GM12878 (cell line): Measurements from ENCODE around the gene FAM181B. TPM values are rescaled to one million over a fixed set of nuclear protein-coding genes. Genes with fewer than 3 reads are reported as not detected.

Experiments
- ATAC-seq: fragments of 200-7000 bp; cut with Tn5 transposase; 3 replicates; pipeline ENCODE4 v1.9.1; 2020; ENCODE audit warnings: mild to moderate bottlenecking, moderate library complexity
- BruUV-seq: library from RNA; stranded (reverse); fragments of 400-500 nt; replicated peaks from 2 replicates; lab custom pipeline; 2021; lab: Mats Ljungman, UMichigan
- CTCF ChIA-PET: fragments of 300-600 bp; sonication (Branson Sonifier 250); formaldehyde crosslinking; extraction: SDS; loops from one replicate; lab custom pipeline; 2021; ENCODE audit warnings: inconsistent platforms; lab: Yijun Ruan, JAX
- POLR2A ChIA-PET: fragments of 350-600 bp; formaldehyde crosslinking; extraction: SDS; loops from one replicate; lab custom pipeline; 2021; ENCODE audit warnings: inconsistent platforms; lab: Charles Lee
- RAD21 ChIA-PET: fragments of 300-600 bp; sonication (Branson Sonifier 250); formaldehyde crosslinking; loops from one replicate; lab custom pipeline; 2023; ENCODE audit warnings: antibody characterized with exemption; ENCODE audit not compliant: unreplicated experiment; lab: Charles Lee
- SMC1A ChIA-PET: fragments of 300-600 bp; sonication (Branson Sonifier 250); formaldehyde crosslinking; loops from one replicate; lab custom pipeline; 2023; ENCODE audit not compliant: unreplicated experiment, uncharacterized antibody; lab: Charles Lee
- DNase-seq: peaks from one replicate; pipeline ENCODE4 v3.0.0-alpha.2; 2011; ENCODE audit warnings: low read depth, low spot score
- FAIRE-seq: peaks from 3 replicates; lab custom pipeline; 2011; peaks lifted over from hg19 to GRCh38; lab: Jason Lieb, UNC
- H2AFZ ChIP-seq: 2 replicates; pipeline ENCODE4 v1.6.0; 2011; ENCODE audit warnings: low read depth, low read length, control low read depth; ENCODE audit not compliant: control insufficient read depth
- H3K27ac ChIP-seq: 2 replicates; pipeline ENCODE4 v1.5.1; 2011; ENCODE audit warnings: control low read depth; ENCODE audit not compliant: control insufficient read depth, insufficient read depth
- H3K27me3 ChIP-seq, 2 experiments: replicated peaks in 1 of 2; 2 replicates each; pipeline versions ENCODE4 v1.6.0 to v1.6.1; 2011; ENCODE audit warnings: low read length in 1 of 2; ENCODE audit not compliant: control insufficient read depth in 2 of 2, insufficient read depth in 2 of 2
- H3K36me3 ChIP-seq, 2 experiments: 2 replicates each; pipeline ENCODE4 v1.5.1; 2011; ENCODE audit warnings: low read length in 1 of 2; ENCODE audit not compliant: control insufficient read depth in 2 of 2, insufficient read depth in 2 of 2
- H3K4me1 ChIP-seq: 2 replicates; pipeline ENCODE4 v1.6.1; 2011; ENCODE audit warnings: mild to moderate bottlenecking, low read length, moderate library complexity, mixed read lengths; ENCODE audit not compliant: control insufficient read depth, insufficient read depth
- H3K4me2 ChIP-seq: 2 replicates; pipeline ENCODE4 v1.6.0; 2011; ENCODE audit warnings: control low read depth; ENCODE audit not compliant: control insufficient read depth, insufficient read depth
- H3K4me3 ChIP-seq: fragments of 200-600 bp; sonication (generic); 2 replicates; pipeline ENCODE4 v1.5.1; 2016
- H3K79me2 ChIP-seq: 2 replicates; pipeline ENCODE4 v1.6.0; 2011; ENCODE audit warnings: low read length; ENCODE audit not compliant: control insufficient read depth, insufficient read depth
- H3K9ac ChIP-seq: 2 replicates; pipeline ENCODE4 v1.8.0; 2011; ENCODE audit warnings: low read length, control low read depth, mixed read lengths; ENCODE audit not compliant: control insufficient read depth, insufficient read depth
- H3K9me3 ChIP-seq: replicated peaks from 3 replicates; pipeline ENCODE4 v1.5.1; 2011; ENCODE audit warnings: mild to moderate bottlenecking, low read length; ENCODE audit not compliant: control insufficient read depth, insufficient read depth
- H4K20me1 ChIP-seq: 2 replicates; pipeline ENCODE4 v1.6.0; 2011; ENCODE audit not compliant: control insufficient read depth, insufficient read depth
- CTCF ChIP-seq, 3 experiments: IDR thresholded peaks in 2 of 3; conservative IDR thresholded peaks in 1 of 3; 2 replicates each; pipeline ENCODE4 v1.5.1; 2011; ENCODE audit warnings: low read depth in 3 of 3, low read length in 3 of 3, mild to moderate bottlenecking in 3 of 3, control low read depth in 2 of 3, moderate library complexity in 2 of 3, inconsistent platforms in 1 of 3, mixed read lengths in 1 of 3; ENCODE audit not compliant: control insufficient read depth in 2 of 3, insufficient read depth in 1 of 3; ENCODE audit errors: extremely low read depth in 1 of 3
- ETV6 ChIP-seq, 2 experiments: fragments of 450-650 bp in 1 of 2; IDR thresholded peaks in 1 of 2; conservative IDR thresholded peaks in 1 of 2; 2 replicates each; pipeline ENCODE4 v1.6.1; 2014; ENCODE audit warnings: antibody characterized with exemption in 1 of 2, borderline replicate concordance in 1 of 2, low read depth in 1 of 2, mild to moderate bottlenecking in 1 of 2, moderate library complexity in 1 of 2
- PRDM15 ChIP-seq: fragments of 450-650 bp; formaldehyde crosslinking; IDR thresholded peaks from 2 replicates; pipeline ENCODE4 v1.4.0; 2020; ENCODE audit warnings: mild to moderate bottlenecking, moderate library complexity
- RAD21 ChIP-seq: IDR thresholded peaks from 2 replicates; pipeline ENCODE4 v1.6.1; 2011; ENCODE audit warnings: mild to moderate bottlenecking, low read depth, low read length, moderate library complexity; ENCODE audit not compliant: insufficient read depth
- RUNX3 ChIP-seq: IDR thresholded peaks from 2 replicates; pipeline ENCODE4 v1.6.1; 2012; ENCODE audit warnings: low read length, inconsistent platforms
- SMC3 ChIP-seq: IDR thresholded peaks from 2 replicates; pipeline ENCODE4 v1.6.1; 2011; ENCODE audit warnings: low read length, improper control_type of control experiment, borderline replicate concordance
- ZNF207 ChIP-seq: fragments of 450-650 bp; IDR thresholded peaks from 2 replicates; pipeline ENCODE4 v1.6.1; 2014; ENCODE audit warnings: antibody characterized with exemption, mild to moderate bottlenecking, borderline replicate concordance
- ZNF592 ChIP-seq: fragments of 450-650 bp; IDR thresholded peaks from 2 replicates; pipeline ENCODE4 v1.6.1; 2017; ENCODE audit warnings: mild to moderate bottlenecking, moderate library complexity
- WGBS: methylation state at CpG from one replicate; pipeline ENCODE4 v1.1.6; 2016; ENCODE audit warnings: low lambda C conversion rate; ENCODE audit not compliant: insufficient replicate concordance, insufficient coverage; ENCODE audit errors: missing lambda C conversion rate; 5-methylcytosine and 5-hydroxymethylcytosine counted together
- in situ Hi-C: fragments of 300-500 bp; cut with MboI; formaldehyde crosslinking; loops from 9 replicates; pipeline ENCODE4 v1.14.3; 2018; ENCODE audit warnings: mixed read lengths
- intact Hi-C: fragments of 100-400 bp; cut with micrococcal nuclease; formaldehyde crosslinking; loops from one replicate; pipeline ENCODE4 v1.14.2; 2022; ENCODE audit not compliant: unreplicated experiment
- polyA plus RNA-seq, 11 experiments: library from polyadenylated mRNA; depleted of rRNA in 4 of 11; unstranded in 6 of 11; stranded (reverse) in 5 of 11; fragments of >200 nt; fragmentation: Nextera tagmentation in 4 of 11; fragmentation: Illumina TruSeq in 1 of 11; extraction: Ambion mirVana in 4 of 11; extraction: Trizol in 1 of 11; gene quantifications; 1 replicate in 1 of 11; 2 replicates in 10 of 11; pipeline versions ENCODE4 v1.2.1 to v1.2.3, GENCODE V29; 2011 to 2016; ENCODE audit warnings: inconsistent platforms in 2 of 11, missing spikeins in 2 of 11, low read depth in 1 of 11
- total RNA-seq, 4 experiments: library from RNA; depleted of rRNA in 3 of 4; stranded (reverse); fragments of >200 nt in 3 of 4; fragmentation: Illumina TruSeq in 1 of 4; extraction: Trizol in 1 of 4; gene quantifications; 2 replicates each; pipeline versions ENCODE4 v1.2.1 to v1.2.3, GENCODE V29; 2013 to 2021

The FAM181B gene
- total and polyA plus RNA-seq, 10 of the 15 experiments (the other 5 are each of a cell fraction or from before 2014, with no cell fraction given): not detected

- no peaks in the 10 kb centered on the region for H3K27me3 ChIP-seq
- in situ Hi-C loops: no loop called here
- intact Hi-C loops: loop anchor here (1.0 to 5.0 kb wide), 2 partner anchors 146 to 1104 kb away; no protein-coding TSS in a partner anchor
- no peaks in the 10 kb centered on the region for H3K79me2 ChIP-seq
- ChIA-PET POLR2A (no interaction called here), CTCF (interaction anchor here (0.7 to 4.6 kb wide), 19 partner anchors 10 to 1102 kb away, joined by 3 to 18 read pairs (median 6); no protein-coding TSS in a partner anchor), SMC1A (interaction anchor here (0.6 to 1.5 kb wide), 4 partner anchors 57 to 1081 kb away, joined by 3 to 4 read pairs (median 3); no protein-coding TSS in a partner anchor), RAD21 (interaction anchor here (1.2 to 1.7 kb wide), 2 partner anchors 34 to 149 kb away, joined by 4 read pairs; no protein-coding TSS in a partner anchor)
- no peak overlapping the region for H3K4me3 ChIP-seq
- no TSS peak for BruUV-seq
- DNase-seq (no peak), FAIRE-seq (peak; percentile 87), ATAC-seq (peak; percentile 75)
- H3K36me3 ChIP-seq: no peaks in the 10 kb centered on the region
- no peaks in the 10 kb centered on the region for H3K9me3 ChIP-seq
- H3K9ac ChIP-seq: no peak overlapping the region
- H3K27ac ChIP-seq: no peak overlapping the region
- 33% methylated on average over 5 of the region's 5 CpGs for WGBS
- H3K4me2 ChIP-seq: no peak overlapping the region
- no peak overlapping the region for H2AFZ ChIP-seq
- H3K4me1 ChIP-seq: no peaks in the 10 kb centered on the region
- peak; percentile 72 to 75 (median 73) for TF ChIP-seq CTCF (IDR thresholded peaks at IDR 0.05 in 2 of 3, conservative IDR thresholded peaks at IDR 0.05 in 1 of 3; ENCODE audit: control insufficient read depth in 2 of 3, extremely low read depth in 1 of 3, insufficient read depth in 1 of 3, low read depth in 3 of 3, low read length in 3 of 3)
- TF ChIP-seq ETV6 (conservative IDR thresholded peaks at IDR 0.05 in 1 of 2, IDR thresholded peaks at IDR 0.05 in 1 of 2; ENCODE audit: borderline replicate concordance in 1 of 2, low read depth in 1 of 2): no peak
- TF ChIP-seq RUNX3: no peak
- TF ChIP-seq RAD21: peak; percentile 76
- 0 out of 2 replicates have a peak, but pooled peaks have one; percentile 31 for TF ChIP-seq ZNF207
- peak; percentile 57; the same call in 1 of the 2 replicates for TF ChIP-seq SMC3
- TF ChIP-seq ZNF592: no peak
- no peak for TF ChIP-seq PRDM15 (CRISPR knock-in tag)
- H4K20me1 ChIP-seq: no peaks in the 10 kb centered on the region
These were observed 15.4 kb downstream of the FAM181B start for GRCh38 chr11:82718307-82718706.
